Ovary (tissue), 3 donors: Measurements from ENCODE around the gene SMAP1.

Source experiments
- EP300 ChIP-seq: sonication (generic); formaldehyde crosslinking; IDR thresholded peaks from one replicate; pipeline ENCODE4 v1.6.1; 2017; ENCODE audit warnings: antibody characterized with exemption
- POLR2A ChIP-seq: fragments of 450-650 bp; IDR thresholded peaks from one replicate; pipeline ENCODE4 v1.6.1; 2017; ENCODE audit warnings: antibody characterized with exemption, mild to moderate bottlenecking, moderate library complexity
- TF ChIP-seq, protein P1 (sequence below), 3 donors: fragments of 450-650 bp in 2 of 3; fragments of 200-600 bp in 1 of 3; IDR thresholded peaks; one replicate each; pipeline versions ENCODE4 v1.5.1 to v1.8.0; 2016 to 2022; ENCODE audit warnings: antibody characterized with exemption in 3 of 3, mild to moderate bottlenecking in 1 of 3
- donor health status: DM: no; HTN: no; CAD: no.

DNA sequence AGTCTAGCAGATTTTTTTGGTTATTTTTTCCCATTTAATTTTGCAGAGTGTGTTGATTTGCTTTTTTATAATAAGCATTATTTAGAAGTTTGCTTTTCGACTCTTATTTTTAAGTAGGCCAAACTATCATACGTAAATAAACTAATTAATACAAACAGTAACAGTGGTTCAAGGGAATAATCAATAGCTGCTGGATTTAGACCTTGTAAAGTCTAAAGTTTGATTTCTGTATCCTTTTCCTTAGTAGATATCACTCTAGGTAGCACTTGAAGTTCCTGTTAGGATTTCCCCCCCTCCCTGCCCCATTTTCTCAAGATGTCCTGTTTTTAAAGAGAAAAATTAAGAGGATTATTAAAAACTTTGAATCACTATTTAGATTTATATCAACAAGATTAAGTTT lies 153.1 kb downstream of the SMAP1 start:
- TF ChIP-seq, protein P1, sequence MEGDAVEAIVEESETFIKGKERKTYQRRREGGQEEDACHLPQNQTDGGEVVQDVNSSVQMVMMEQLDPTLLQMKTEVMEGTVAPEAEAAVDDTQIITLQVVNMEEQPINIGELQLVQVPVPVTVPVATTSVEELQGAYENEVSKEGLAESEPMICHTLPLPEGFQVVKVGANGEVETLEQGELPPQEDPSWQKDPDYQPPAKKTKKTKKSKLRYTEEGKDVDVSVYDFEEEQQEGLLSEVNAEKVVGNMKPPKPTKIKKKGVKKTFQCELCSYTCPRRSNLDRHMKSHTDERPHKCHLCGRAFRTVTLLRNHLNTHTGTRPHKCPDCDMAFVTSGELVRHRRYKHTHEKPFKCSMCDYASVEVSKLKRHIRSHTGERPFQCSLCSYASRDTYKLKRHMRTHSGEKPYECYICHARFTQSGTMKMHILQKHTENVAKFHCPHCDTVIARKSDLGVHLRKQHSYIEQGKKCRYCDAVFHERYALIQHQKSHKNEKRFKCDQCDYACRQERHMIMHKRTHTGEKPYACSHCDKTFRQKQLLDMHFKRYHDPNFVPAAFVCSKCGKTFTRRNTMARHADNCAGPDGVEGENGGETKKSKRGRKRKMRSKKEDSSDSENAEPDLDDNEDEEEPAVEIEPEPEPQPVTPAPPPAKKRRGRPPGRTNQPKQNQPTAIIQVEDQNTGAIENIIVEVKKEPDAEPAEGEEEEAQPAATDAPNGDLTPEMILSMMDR (IDR thresholded peaks at IDR 0.05) = no peak
- TF ChIP-seq POLR2A (no peak), EP300 (no peak)
